ENCODE data around the gene CLASRP. TPM values are rescaled to one million over a fixed set of nuclear protein-coding genes. Genes with fewer than 3 reads are reported as not detected.

The CLASRP gene
- total RNA-seq, 4 donors from 2014 or later = 48.2 to 96.8 (median 95.0) TPM

GRCh38 chr19:45010306-45010705 is 28.5 kb upstream of the CLASRP start:
- intact Hi-C loops (cut with DNase I) = no loop called here
- Histone ChIP-seq H3K4me1 (no peaks in the 10 kb centered on the region), H3K27me3 (no peaks in the 10 kb centered on the region), H3K9me3 (no peaks in the 10 kb centered on the region), H3K36me3 (peaks cover 4 to 5% of the 10 kb centered on the region in 2 donors), H3K27ac (no peak overlapping the region), H3K4me3 (replicated peaks in 1 of 3) (no peak overlapping the region)
- TF ChIP-seq CTCF (IDR thresholded peaks at IDR 0.05) (no peak), POLR2A (IDR thresholded peaks at IDR 0.05) (no peak)
- no peak for DNase-seq
- WGBS, 2 donors = 67 to 73% methylated on average over 6 of the region's 6 CpGs

GRCh38 chr19:45011959-45012358 is 26.9 kb upstream of the CLASRP start:
- peaks cover 4 to 5% of the 10 kb centered on the region in 2 donors for H3K36me3 ChIP-seq
- WGBS, 2 donors = 94 to 97% methylated on average over 22 to 27 of the region's 42 CpGs
- no peaks in the 10 kb centered on the region for H3K27me3 ChIP-seq
- intact Hi-C loops (cut with DNase I) = no loop called here
- H3K4me1 ChIP-seq = no peaks in the 10 kb centered on the region
- no peak overlapping the region for H3K27ac ChIP-seq
- DNase-seq = no peak
- no peak overlapping the region for H3K4me3 ChIP-seq (replicated peaks in 1 of 3)
- no peaks in the 10 kb centered on the region for H3K9me3 ChIP-seq
- TF ChIP-seq CTCF (IDR thresholded peaks at IDR 0.05) (no peak), POLR2A (IDR thresholded peaks at IDR 0.05) (no peak)

- Histone ChIP-seq H3K27me3 (no peaks in the 10 kb centered on the region), H3K4me1 (no peaks in the 10 kb centered on the region), H3K27ac (no peak overlapping the region), H3K36me3 (peaks cover 4 to 5% of the 10 kb centered on the region in 2 donors), H3K4me3 (replicated peaks in 1 of 3) (no peak overlapping the region), H3K9me3 (no peaks in the 10 kb centered on the region)
- WGBS, 2 donors = 68 to 72% methylated on average over 12 to 13 of the region's 13 CpGs
- no peak for TF ChIP-seq POLR2A (IDR thresholded peaks at IDR 0.05)
- TF ChIP-seq CTCF (IDR thresholded peaks at IDR 0.05) = peak; percentile 26 to 54 (median 46)
- peak; percentile 51 to 54 for DNase-seq
- intact Hi-C loops (cut with DNase I) = no loop called here
Observed at GRCh38 chr19:45016388-45017314, 22.2 kb upstream of the CLASRP start.

- H3K36me3 ChIP-seq = peaks cover 0 to 4% of the 10 kb centered on the region in 2 donors
- no peaks in the 10 kb centered on the region for H3K27me3 ChIP-seq
- TF ChIP-seq POLR2A (IDR thresholded peaks at IDR 0.05) (no peak), CTCF (IDR thresholded peaks at IDR 0.05) (no peak)
- 94 to 97% methylated on average over 2 of the region's 2 CpGs for WGBS, 2 donors
- H3K4me1 ChIP-seq = no peaks in the 10 kb centered on the region
- no peak for DNase-seq
- no peak overlapping the region for H3K27ac ChIP-seq
- H3K4me3 ChIP-seq (replicated peaks in 1 of 3) = no peak overlapping the region
- intact Hi-C loops (cut with DNase I) = no loop called here
- no peaks in the 10 kb centered on the region for H3K9me3 ChIP-seq
Observed at GRCh38 chr19:45019187-45019586, 19.7 kb upstream of the CLASRP start.

- intact Hi-C loops (cut with DNase I) = no loop called here
- 83 to 88% methylated on average over 3 of the region's 3 CpGs for WGBS, 2 donors
Observed at GRCh38 chr19:45020071-45020470, 18.8 kb upstream of the CLASRP start.

More at GRCh38 chr19:45020071-45020470, 18.8 kb upstream of the CLASRP start:
- no peak for TF ChIP-seq POLR2A (IDR thresholded peaks at IDR 0.05)
- TF ChIP-seq CTCF (IDR thresholded peaks at IDR 0.05) = no peak
- H3K27ac ChIP-seq = no peak overlapping the region
- H3K27me3 ChIP-seq = no peaks in the 10 kb centered on the region
- no peaks in the 10 kb centered on the region for H3K9me3 ChIP-seq
- no peak overlapping the region for H3K4me3 ChIP-seq (replicated peaks in 1 of 3)
- H3K36me3 ChIP-seq = no peaks in the 10 kb centered on the region
- DNase-seq = no peak
- H3K4me1 ChIP-seq = no peaks in the 10 kb centered on the region
